ENCODE results near the gene SAMD4B.

GRCh38 chr19:39434123-39435076 is 92.2 kb downstream of the SAMD4B start:
- TF ChIP-seq CTCF (IDR thresholded peaks at IDR 0.05; ENCODE audit: low read depth, low read length): no peak
- TF ChIP-seq POLR2A (IDR thresholded peaks at IDR 0.05; ENCODE audit: extremely low read depth, insufficient read length): no peak
- TF ChIP-seq MAX (IDR thresholded peaks at IDR 0.05; ENCODE audit: low read depth, low read length): no peak

All from NB4 (cell line).